Muscle layer of duodenum (tissue), 2 donors: ENCODE data around the gene MNT.

Experiments
- H3K27ac ChIP-seq: one replicate; pipeline ENCODE4 v1.7.0; 2013; ENCODE audit warnings: mild to moderate bottlenecking, low read length
- H3K27me3 ChIP-seq: one replicate; pipeline ENCODE4 v1.7.0; 2013; ENCODE audit warnings: low read depth, mild to moderate bottlenecking, control low read depth, low read length
- H3K36me3 ChIP-seq, 2 donors: one replicate each; pipeline ENCODE4 v1.7.0; 2013; ENCODE audit warnings: low read length in 2 of 2, control low read depth in 1 of 2, mild to moderate bottlenecking in 1 of 2; ENCODE audit not compliant: insufficient read depth in 2 of 2, control insufficient read depth in 1 of 2
- H3K4me1 ChIP-seq, 2 donors: one replicate each; pipeline ENCODE4 v1.7.0; 2013; ENCODE audit warnings: low read length in 2 of 2, mild to moderate bottlenecking in 2 of 2, control low read depth in 1 of 2, moderate library complexity in 1 of 2; ENCODE audit not compliant: insufficient read depth in 2 of 2, control insufficient read depth in 1 of 2
- H3K4me3 ChIP-seq, 2 donors: one replicate each; pipeline ENCODE4 v1.7.0; 2013; ENCODE audit warnings: low read length in 2 of 2, low read depth in 1 of 2, mild to moderate bottlenecking in 1 of 2
- H3K9me3 ChIP-seq, 2 donors: one replicate each; pipeline ENCODE4 v1.7.0; 2013; ENCODE audit warnings: low read length in 2 of 2, control low read depth in 1 of 2, mild to moderate bottlenecking in 1 of 2; ENCODE audit not compliant: control insufficient read depth in 1 of 2
- donor health status: healthy.

MNT gene

DNA sequence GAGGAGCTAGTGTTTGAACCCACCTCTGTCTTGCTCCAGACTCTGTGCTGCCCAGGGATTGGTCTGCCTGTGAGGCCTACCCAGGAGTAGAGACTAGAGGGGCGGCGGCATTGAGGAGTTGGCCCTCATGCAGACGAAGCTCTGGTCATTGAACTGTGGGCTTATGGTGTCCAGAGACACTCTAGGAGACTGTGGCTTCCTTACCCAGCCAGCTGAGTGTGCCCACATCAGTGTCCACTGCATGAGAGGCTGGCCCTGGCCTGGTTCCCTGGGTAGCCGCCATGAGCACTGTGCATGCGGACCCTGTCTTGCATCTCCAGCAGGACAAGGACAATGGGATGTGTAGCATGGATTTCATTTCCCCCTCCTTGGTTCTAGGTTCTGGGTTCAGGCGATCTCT is 49.6 kb downstream of the MNT start:
- Histone ChIP-seq H3K9me3 (no peaks in the 10 kb centered on the region), H3K27ac (no peak overlapping the region), H3K4me3 (no peak overlapping the region), H3K27me3 (no peaks in the 10 kb centered on the region), H3K4me1 (peaks cover 5 to 11% of the 10 kb centered on the region in 2 donors), H3K36me3 (peaks cover 0 to 12% of the 10 kb centered on the region in 2 donors)

- Histone ChIP-seq H3K9me3 (no peaks in the 10 kb centered on the region), H3K4me3 (no peak overlapping the region), H3K36me3 (peaks cover 0 to 32% of the 10 kb centered on the region in 2 donors), H3K27ac (peak overlapping the region; percentile 31), H3K27me3 (no peaks in the 10 kb centered on the region), H3K4me1 (peaks cover 5 to 11% of the 10 kb centered on the region in 2 donors)
Measured at GRCh38 chr17:2347805-2348685, 52.8 kb downstream of the MNT start.

GRCh38 chr17:2346475-2346874 is 54.4 kb downstream of the MNT start:
- no peaks in the 10 kb centered on the region for H3K9me3 ChIP-seq
- peaks cover 5 to 11% of the 10 kb centered on the region in 2 donors for H3K4me1 ChIP-seq
- peaks cover 0 to 40% of the 10 kb centered on the region in 2 donors for H3K36me3 ChIP-seq
- H3K27me3 ChIP-seq: no peaks in the 10 kb centered on the region
- H3K27ac ChIP-seq: no peak overlapping the region
- H3K4me3 ChIP-seq: no peak overlapping the region

- Histone ChIP-seq H3K27me3 (no peaks in the 10 kb centered on the region), H3K27ac (no peak overlapping the region), H3K4me3 (no peak overlapping the region), H3K9me3 (no peaks in the 10 kb centered on the region), H3K36me3 (peaks cover 0 to 39% of the 10 kb centered on the region in 2 donors), H3K4me1 (peaks cover 5 to 11% of the 10 kb centered on the region in 2 donors)
Measured at GRCh38 chr17:2344528-2344927, 56.3 kb downstream of the MNT start.

DNA sequence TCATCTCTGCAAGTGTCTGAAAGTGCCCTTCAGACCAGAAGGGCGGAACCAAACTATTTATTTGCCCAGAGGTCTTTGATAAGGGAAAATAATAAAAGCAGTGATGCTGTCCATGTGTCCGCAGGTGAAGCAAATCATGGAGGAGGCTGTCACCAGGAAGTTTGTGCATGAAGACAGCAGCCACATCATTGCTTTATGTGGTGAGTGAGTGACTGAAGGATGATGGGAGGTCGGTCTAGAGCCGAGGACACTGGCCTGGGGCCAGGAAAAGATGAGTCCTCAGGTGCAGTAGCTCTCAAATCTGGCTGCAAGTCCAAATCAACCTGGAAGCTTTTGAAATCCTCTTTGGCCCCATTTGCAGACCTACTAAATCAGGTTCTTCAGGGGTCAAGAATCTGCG is 57.4 kb downstream of the MNT start:
- no peak overlapping the region for H3K27ac ChIP-seq
- no peaks in the 10 kb centered on the region for H3K9me3 ChIP-seq
- peaks cover 0 to 39% of the 10 kb centered on the region in 2 donors for H3K36me3 ChIP-seq
- H3K4me1 ChIP-seq: peaks cover 4 to 11% of the 10 kb centered on the region in 2 donors
- H3K4me3 ChIP-seq: no peak overlapping the region
- no peaks in the 10 kb centered on the region for H3K27me3 ChIP-seq

- H3K27ac ChIP-seq: peak overlapping the region; percentile 1
- H3K4me3 ChIP-seq: peak overlapping the region; percentile 64 to 99
- peaks cover 0 to 20% of the 10 kb centered on the region in 2 donors for H3K4me1 ChIP-seq
- H3K9me3 ChIP-seq: no peaks in the 10 kb centered on the region
- H3K36me3 ChIP-seq: peaks cover 19 to 31% of the 10 kb centered on the region in 2 donors
- H3K27me3 ChIP-seq: no peaks in the 10 kb centered on the region
Measured at GRCh38 chr17:2338315-2338657, 62.6 kb downstream of the MNT start.

DNA sequence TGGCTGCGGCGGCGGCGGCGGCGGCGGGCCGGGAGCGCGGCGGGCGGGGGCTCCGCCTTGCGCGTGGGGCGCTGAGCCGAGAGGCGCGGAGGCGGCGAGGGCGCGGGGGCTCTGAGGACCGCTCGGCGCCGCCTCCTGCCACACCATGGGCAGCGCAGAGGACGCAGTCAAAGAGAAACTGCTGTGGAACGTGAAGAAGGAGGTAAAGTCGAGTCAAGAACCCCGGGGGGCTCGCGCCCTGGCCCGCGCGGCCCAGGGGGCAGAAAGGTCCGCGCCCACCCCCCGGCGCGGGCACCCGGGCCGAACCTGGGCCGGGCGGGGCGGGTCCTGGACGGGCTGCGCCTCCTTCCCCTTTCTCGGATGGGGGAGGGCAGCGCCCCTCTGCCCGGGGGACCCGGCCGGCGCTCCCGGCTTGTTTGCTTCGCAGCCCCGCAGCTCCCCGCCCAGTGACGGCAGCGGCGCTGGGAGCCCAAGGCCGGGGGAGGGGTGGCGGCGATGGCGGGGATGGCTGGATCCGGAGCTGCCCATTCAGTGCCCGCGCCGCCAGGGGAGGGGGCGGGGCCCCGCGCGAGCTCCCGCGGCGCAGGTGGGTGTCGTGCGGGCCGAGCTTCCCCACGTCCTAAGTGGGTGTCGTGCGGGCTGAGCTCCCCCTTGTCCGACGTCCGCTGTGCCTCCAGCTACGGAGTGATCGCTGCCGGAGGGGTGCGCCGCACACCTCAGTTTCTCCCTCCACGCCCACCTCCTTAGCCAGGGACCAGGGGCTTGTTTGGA is 63.1 kb downstream of the MNT start:
- H3K4me1 ChIP-seq: peaks cover 0 to 20% of the 10 kb centered on the region in 2 donors
- H3K27me3 ChIP-seq: no peaks in the 10 kb centered on the region
- H3K27ac ChIP-seq: peak overlapping the region; percentile 1
- no peaks in the 10 kb centered on the region for H3K9me3 ChIP-seq
- peak overlapping the region; percentile 64 to 99 for H3K4me3 ChIP-seq
- peaks cover 24 to 35% of the 10 kb centered on the region in 2 donors for H3K36me3 ChIP-seq

DNA sequence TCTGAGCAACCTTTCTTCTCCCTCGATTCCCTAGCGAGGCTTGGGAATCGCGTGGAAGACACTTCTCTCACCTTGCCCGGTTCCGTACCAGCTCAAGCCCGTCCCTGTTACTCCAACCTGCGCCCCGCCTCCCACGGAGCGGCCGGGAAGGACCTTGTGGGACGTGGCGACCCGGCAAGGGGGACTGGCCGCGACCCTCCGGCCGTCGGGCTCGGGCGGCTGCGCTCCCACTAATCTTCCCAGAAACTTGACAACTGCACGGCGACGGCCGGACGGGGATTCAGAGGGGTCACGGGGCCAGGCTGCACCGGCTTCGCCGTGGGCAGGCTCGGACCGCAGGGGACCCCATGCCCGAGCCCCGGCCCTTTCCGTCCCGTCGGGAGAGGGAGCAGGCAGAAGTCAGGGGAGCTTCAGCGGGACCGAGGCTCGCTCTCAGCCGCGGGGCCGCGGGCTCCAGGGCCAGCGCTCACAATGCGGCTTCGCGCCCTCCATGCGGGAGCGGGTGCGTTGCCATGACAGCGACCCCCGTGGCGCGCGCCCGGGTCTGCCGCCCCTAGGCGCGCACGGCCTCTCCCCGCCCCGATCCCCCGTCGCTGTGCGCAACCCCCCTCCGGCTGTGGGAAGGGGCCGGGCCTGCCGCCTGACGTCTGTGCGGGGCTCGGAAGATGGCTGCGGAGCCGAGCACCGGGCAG is 63.9 kb downstream of the MNT start, which contains the start of gene SGSM2:
Gene SGSM2 (plus strand): TSS at position 650 of the 692 bp plus-strand sequence. CDS start 188 bp downstream, outside the sequence.
- Histone ChIP-seq H3K4me3 (peak within 1 kb of the TSS; percentile 98 to 99), H3K9me3 (no peaks in the 10 kb centered on the region), H3K36me3 (peaks cover 29 to 34% of the 10 kb centered on the region in 2 donors), H3K27ac (peak within 1 kb of the TSS; percentile 85), H3K27me3 (no peaks in the 10 kb centered on the region), H3K4me1 (peaks cover 0 to 20% of the 10 kb centered on the region in 2 donors)

DNA sequence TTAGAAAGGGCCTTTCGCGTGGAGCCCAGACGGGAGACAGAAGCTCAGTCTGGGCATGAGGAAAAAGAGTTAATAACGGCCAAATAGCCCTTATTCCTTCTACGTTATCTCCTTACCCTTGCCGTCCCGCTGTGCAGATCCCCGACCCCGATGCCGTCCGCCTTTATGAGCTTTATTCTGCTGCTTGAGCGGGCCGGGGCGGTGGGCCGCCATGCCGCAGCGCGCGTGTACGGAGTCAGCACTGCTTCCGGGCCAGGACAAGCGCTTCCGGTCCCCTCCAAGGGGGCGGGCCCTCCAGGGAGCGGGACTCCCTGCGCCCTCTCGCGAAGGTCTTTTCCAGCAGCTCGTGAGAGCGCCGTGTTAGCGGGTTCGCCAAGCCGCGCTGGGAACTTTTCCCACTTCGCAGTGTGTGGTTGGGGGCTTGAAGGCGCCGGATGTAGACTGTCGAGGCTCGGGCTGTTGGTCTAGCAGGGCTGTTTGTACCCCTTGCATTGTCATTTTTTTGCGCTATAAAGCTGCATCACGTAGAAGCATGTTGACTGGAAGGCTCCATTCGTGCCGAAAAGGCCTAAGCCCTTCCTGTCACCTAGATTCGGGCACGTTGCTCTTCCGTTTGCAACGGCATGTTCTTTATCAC is 64.5 kb downstream of the MNT start, which contains the start of gene TSR1:
Gene TSR1 (minus strand): TSS at position 243 of the 637 bp plus-strand sequence. CDS start 30 bp downstream, at position 213.
- Histone ChIP-seq H3K27me3 (no peaks in the 10 kb centered on the region), H3K4me1 (peaks cover 0 to 20% of the 10 kb centered on the region in 2 donors)

DNA sequence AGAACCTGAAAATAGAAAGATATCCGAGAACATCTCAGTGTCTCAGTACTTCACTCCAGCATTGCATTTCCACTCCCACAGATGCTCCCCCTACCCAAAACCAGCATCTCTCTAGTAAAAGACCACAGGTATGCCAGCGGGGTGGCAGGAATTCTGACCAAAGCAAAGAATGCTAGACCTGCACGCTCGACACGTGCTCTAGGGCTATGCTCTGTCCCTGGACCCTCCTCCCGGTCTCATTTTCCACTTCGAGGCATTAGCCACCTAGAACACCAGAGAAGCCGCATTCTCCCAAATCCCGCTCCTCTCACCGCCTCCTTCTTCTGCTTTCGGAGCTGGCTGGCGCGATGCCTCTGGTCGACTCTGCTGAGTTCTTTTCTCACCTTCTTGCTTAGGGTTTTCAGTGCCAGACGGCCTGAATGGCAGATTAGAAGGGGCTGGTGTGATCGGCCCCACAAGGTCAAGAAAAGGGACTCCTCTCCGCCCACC is 65.1 kb downstream of the MNT start:
- Histone ChIP-seq H3K27me3 (no peaks in the 10 kb centered on the region), H3K27ac (peak overlapping the region; percentile 79), H3K4me3 (peak overlapping the region; percentile 98 to 99), H3K9me3 (no peaks in the 10 kb centered on the region), H3K4me1 (peaks cover 0 to 20% of the 10 kb centered on the region in 2 donors), H3K36me3 (peaks cover 37 to 41% of the 10 kb centered on the region in 2 donors)

More for the DNA sequence above, 64.5 kb downstream of the MNT start, which contains the start of gene TSR1:
- H3K27ac ChIP-seq: peak within 1 kb of the TSS; percentile 85
- no peaks in the 10 kb centered on the region for H3K9me3 ChIP-seq
- H3K36me3 ChIP-seq: peaks cover 33 to 36% of the 10 kb centered on the region in 2 donors
- H3K4me3 ChIP-seq: peak within 1 kb of the TSS; percentile 98 to 99
